ENCODE results near the gene RSBN1L.
"Not testable (repeated sequence)": the region's sequence is repeated elsewhere in the genome, so short reads cannot be mapped to it uniquely, and the experiment has no call there.

The RSBN1L gene

DNA sequence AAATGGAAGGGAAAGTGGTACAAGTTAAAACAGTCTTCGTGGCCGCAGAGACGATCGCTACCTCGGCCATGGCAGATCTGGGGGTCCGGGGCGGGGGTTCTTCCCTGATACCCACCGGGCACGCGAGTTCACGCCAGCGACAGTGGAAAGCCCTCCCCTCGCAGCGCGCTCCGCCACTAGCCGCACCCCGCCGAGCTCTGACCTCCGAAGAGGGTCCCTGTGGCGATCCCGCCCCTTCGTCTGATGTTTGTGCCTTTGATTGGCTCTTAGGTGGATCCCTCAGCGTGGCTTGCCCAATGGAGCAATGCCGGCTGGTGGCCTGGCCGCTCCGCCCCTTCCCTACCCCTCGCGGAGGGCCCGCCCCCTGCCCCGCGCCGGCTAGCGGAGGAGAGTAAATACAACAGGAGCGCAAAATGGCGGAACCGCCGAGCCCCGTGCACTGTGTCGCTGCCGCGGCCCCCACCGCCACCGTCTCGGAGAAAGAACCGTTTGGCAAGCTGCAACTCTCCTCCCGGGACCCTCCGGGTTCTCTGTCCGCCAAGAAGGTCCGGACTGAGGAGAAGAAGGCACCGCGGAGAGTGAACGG, at the start of gene RSBN1L:
RSBN1L (plus strand) TSS at position 403 of the 586 bp plus-strand sequence; CDS start at position 414, 11 bp downstream.
- peak; percentile 92 to 98 (median 96) for DNase-seq (ENCODE audit: low read depth in 3 of 3)

- no peak for DNase-seq (ENCODE audit: low read depth in 3 of 3)
These were observed 47.4 kb upstream of the RSBN1L start for GRCh38 chr7:77648742-77649338.

GRCh38 chr7:77649716-77650349, 46.4 kb upstream of the RSBN1L start:
- no peak for DNase-seq (ENCODE audit: low read depth in 3 of 3)

DNA sequence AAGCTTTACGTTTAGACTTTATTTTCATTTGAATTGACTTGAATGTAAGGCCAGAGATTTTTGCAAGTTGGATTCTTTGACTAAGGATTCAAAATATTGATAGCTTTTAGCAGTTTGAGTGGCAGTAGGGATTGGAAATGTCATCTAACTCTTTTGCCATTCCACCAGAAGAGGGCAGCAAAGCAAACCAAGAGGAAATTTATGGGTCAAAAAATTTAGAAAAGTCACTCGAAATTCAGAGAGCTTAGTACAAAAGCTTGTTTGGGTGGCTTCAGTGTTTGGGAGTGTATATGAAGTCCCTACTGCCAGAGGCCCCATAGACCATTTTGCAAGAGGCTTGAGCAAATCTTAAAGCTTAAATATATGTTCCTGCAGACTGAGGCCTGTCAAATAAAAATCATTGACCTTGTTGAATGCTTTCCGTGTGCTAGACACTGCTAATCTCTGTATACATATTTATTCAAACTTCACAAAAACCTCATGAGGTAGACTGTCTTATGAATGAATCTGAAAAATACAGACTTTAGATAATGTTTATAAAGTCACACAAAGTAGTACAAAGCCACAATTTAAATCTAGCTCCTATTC, 44.6 kb upstream of the RSBN1L start:
- DNase-seq (ENCODE audit: low read depth in 3 of 3): peak in 2 of 3 experiments; percentile 7 to 15

- DNase-seq (ENCODE audit: low read depth in 3 of 3): not testable (repeated sequence)
These were observed 43.4 kb upstream of the RSBN1L start for GRCh38 chr7:77652826-77653225.

DNA sequence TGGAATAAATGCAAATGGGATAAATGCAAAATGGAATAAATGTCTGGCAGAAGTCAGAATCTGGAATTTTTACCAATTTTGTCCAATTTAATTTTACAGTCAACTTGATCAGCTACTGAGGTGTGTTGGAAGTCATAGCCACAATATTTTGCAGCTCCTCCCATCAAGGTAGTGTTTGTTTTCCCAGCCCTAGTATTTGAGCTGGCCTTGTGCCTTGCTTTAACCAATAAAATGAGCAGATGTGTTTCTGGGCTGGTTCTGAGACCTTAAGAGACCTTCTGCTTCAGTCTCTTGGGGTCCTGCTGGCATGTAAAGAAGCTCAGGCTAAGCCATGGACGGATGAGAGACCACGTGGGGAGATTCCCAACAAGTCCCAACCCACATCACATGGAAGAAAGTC, 42.7 kb upstream of the RSBN1L start:
- DNase-seq (ENCODE audit: low read depth in 3 of 3): no peak

GRCh38 chr7:77655356-77655755, 40.9 kb upstream of the RSBN1L start:
- no peak for DNase-seq (ENCODE audit: low read depth in 3 of 3)

DNA sequence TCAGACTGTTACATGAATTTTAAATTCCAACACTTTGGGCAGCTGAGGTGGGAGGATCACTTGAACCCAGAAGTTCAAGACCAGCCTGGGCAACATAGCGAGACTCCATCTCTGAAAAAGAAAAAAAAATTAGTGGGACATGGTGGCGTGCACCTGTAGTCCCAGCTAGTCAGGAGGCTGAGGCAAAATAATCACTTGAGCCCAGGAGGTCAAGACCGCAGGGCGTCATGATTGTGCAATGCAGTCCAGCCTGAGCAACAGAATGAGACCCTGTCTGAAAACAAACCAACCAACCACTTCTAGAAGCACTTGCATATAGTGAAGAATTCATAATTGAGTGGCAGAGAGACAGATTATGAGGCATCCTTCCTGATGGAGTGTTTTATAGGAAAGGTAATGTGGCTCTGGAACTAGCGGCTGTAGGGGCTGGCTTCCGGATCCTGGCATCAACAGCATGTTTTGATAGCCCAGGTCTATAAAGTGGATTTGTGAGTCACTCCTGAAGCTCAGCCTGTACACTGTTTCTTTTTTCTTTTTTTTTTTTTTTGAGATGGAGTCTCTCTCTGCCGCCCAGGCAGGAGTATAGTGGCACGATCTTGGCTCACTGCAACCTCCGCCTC, 40.3 kb upstream of the RSBN1L start:
- DNase-seq (ENCODE audit: low read depth in 3 of 3): no peak

- DNase-seq (ENCODE audit: low read depth in 3 of 3): no peak
These were observed 38.6 kb upstream of the RSBN1L start for GRCh38 chr7:77657427-77658224.

DNA sequence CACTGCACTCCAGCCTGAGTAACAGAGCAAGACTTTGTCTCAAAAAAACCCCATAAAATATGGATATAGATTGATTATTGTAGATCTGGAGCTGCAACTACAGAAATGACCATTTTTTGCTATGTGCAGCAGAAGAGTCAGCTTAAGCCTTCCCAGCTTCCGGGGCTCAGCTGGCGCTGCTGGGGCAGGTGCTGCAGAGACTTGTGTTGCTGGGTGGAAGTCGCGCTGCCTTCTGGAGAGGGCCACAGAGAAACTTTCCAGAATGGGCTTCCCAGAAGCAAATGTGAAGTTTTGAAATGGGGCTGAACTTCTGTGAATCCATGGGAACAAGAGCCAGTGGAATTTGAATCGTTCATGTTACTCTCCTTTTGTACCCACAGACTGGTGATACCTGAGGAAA, 37.3 kb upstream of the RSBN1L start:
- DNase-seq (ENCODE audit: low read depth in 3 of 3): no peak

- no peak for DNase-seq (ENCODE audit: low read depth in 3 of 3)
These were observed 34.4 kb upstream of the RSBN1L start for GRCh38 chr7:77661816-77662215.

- DNase-seq (ENCODE audit: low read depth in 3 of 3): no peak
These were observed 33.4 kb upstream of the RSBN1L start for GRCh38 chr7:77662869-77663268.

DNA sequence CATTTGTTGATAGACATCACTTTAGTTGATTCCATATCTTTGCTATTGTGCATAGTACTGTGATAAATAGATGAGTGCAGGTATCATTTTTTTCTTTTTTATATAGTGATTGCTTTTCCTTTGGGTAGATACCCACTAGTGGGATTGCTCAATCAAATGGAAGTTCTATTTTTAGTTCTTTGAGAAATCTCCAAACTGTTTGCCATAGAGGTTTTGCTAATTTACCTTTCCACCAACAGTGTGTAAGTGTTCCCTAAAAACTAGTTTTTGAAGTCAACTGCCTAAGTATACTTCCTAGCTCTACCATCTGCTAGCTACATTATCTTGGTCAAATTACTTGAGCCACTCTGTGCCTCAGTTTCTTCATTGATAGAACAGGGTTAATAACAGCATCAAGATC, 31.5 kb upstream of the RSBN1L start:
- DNase-seq (ENCODE audit: low read depth in 3 of 3): no peak

- DNase-seq (ENCODE audit: low read depth in 3 of 3): no peak
These were observed 31.1 kb upstream of the RSBN1L start for GRCh38 chr7:77665161-77665560.

DNA sequence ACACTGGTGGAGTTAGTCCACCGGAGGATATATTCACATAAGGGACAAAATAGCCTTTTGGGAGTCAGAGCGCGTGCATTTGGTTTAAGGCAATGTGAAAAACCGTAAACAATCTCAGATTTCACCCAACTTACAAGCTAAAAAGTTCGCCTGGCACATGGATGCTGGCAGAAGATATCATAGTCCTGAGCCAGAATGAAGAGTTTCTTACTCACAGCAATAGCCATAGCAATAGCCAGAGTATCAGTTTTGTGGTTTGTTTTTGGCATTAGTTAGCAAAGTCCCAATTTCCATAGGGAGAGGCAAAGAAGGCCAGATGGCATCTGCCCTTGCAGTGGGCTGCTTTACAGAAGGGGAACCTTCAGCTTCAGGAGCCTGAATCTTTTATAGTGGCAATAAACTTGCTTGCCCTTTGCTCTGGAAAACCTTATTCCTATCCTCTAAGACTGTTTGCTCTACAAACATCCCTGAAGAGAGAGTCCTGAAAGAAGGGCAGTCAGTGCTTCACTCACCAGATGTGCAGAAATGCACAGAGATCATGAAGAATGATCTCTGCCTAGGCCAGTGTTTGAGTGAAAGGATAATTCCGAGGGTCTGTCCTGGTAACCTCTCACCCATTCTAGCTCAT, 28.7 kb upstream of the RSBN1L start:
- no peak for DNase-seq (ENCODE audit: low read depth in 3 of 3)

DNA sequence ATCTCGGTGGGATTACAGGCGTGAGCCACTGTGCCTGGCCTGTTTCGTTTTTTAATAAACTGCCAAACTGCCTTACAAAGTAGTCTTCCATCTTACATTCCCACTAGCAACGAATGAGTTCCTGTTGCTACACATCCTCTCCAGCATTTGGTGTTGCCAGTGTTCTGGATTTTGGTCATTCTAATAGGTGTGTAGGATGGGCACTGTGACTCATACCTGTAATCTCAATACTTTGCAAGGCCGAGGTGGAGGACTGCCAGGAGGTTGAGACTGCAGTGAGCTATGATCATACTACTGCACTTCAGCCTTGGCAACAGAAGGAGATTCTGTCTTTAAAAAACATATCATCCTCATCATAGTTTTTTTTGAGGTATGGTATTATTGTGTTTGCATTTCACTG, 21.4 kb upstream of the RSBN1L start:
- no peak for DNase-seq (ENCODE audit: low read depth in 3 of 3)

DNA sequence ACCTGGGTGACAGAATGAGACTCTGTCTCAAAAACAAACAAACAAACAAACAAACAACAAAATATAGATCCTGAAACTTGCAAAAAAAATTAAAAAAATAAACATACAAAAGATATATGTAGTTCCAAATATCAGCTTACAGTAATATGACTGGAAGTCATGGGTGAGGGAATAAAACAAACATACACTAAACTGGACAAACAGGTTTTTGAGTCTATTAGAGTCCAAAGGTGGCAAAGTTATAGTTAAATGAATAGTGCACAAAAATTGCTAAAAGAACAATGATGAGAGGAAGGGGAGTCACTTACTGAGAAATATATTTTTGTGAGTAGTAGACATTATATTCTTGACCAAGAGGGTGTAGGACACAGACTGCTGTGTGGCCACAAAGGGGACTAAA, 16.7 kb upstream of the RSBN1L start:
- no peak for DNase-seq (ENCODE audit: low read depth in 3 of 3)

DNA sequence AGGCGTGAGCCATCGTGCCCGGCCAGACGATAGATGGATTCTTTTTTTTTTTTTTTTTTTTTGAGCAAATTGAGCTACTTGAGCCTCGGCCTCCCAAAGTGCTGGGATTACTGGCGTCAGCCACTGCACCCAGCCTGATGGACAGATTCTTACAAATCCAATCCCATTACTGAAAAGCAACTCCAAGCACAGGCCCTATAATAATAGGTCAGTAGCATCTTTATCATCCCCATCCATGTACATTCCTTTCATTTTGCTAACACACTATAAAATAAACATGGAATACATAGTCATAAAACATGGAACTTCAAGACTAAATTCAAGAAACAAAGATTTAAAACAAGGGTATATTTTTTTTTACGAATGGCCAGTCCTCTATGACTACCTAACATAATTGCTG, 16.0 kb upstream of the RSBN1L start:
- no peak for DNase-seq (ENCODE audit: low read depth in 3 of 3)

DNA sequence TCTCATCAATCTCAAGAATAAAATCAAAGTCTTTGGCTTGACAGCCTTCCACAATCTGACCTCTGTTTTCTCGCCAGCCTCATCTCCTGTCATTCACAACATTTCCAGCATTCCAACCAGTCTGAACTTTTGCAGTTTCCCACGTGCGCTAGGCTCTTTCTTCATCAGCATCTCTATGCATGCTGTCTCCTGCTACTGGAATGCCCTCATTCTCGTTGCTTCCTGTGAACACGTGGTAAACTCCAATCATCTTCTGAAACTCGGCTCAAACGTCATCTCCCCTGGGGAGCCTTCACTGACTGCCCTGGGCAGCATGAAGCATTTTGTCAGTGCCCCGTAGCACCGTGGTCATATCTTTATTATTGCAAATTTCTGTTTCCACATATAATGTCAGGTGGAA, 12.2 kb upstream of the RSBN1L start:
- DNase-seq (ENCODE audit: low read depth in 3 of 3): no peak

DNA sequence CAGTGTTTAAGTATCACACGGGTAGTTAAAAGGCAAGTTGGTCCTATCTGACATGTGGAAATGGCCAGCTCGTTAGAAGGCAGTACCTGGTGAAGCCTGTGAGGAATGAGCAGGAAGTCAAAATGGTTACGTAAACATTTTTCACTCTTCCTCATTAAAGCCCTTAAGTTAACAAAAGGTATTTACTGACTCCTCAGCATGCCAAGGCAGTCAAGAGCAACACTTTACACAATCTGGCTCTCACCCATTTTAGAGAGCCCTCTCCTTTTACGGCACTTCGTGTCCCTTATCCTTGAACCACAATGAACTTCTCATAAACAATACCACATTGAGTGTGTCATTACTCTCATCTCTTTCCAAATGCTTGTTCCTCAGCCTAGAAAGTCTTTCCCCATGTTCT, 11.0 kb upstream of the RSBN1L start:
- no peak for DNase-seq (ENCODE audit: low read depth in 3 of 3)

DNA sequence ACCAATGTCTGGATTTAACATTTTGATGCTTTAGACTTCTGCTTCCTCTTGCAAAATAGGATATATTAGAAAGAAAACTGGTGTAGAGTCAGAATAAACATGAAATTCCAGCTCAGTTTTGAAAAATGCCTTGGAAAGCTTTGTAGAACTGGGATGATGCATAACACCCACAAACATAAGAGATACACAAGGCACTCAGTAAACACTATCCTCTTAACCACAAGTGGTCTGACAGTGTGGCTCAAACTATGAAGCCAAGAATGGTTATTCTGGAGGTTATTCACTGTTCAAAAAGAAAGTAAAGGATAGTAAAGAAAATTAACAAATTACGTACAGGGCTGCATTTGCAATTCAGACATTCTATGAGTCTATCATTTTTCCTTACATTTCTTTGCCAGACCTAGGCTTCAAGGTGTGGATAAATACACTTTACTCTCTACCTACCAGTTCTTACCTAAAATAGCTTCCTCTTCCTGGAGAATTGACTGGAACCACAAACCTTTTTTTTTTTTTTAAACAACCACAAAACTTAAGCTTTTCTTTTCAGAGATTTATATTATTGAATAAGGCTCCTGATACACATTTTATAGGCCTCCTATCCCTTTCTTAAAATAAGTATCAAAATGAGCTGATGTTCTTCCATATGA, 9.0 kb upstream of the RSBN1L start:
- no peak for DNase-seq (ENCODE audit: low read depth in 3 of 3)

All from stimulated activated CD4-positive, alpha-beta T cell treated with anti-CD3 and anti-CD28 coated beads, TNF-alpha, amount 100 ng/mL, for 24 hours (primary cell).